ENCODE data around the gene CPLX1.

The CPLX1 gene

DNA sequence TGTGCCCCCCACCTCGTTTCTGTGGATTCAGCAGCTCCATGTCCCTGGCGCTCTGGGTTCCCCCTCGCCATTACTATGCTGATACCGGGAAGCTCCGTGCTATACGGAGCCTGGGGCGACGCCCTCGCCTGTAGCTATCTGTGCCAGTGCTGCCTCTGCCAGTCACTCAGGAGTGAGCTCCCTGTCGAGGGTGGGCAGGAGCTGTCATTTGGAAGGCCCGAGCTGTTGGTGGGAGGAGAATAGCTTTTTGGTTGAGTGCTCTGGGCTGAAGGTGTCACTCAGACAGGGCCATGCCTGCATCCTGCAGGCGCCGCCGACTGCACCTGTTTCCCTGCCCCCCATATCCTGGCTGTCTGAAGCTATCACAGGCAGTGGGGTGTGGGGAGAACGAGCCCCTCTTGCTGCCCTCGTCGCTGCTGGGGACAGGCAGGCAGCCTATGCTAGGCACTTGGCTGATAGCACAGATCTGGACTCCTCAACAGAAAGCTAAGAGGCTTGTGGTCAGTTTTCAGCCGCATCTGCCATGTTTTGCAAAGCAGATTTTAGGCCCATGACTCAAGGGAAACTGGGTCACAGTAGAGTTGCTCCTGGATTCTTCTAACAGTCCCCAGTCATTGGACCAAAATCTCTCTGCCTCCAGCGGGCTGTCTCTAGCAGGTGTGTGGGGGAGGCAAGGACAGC is 31.8 kb downstream of the CPLX1 start:
- ChIA-PET CTCF (no interaction called here), POLR2A (interaction anchor here (3.3 kb wide), 1 partner anchor 12 kb away, joined by 11 read pairs; no protein-coding TSS in a partner anchor)
- no peak for DNase-seq (ENCODE audit: extremely low spot score)
- TF ChIP-seq FOXM1 (IDR thresholded peaks at IDR 0.05; ENCODE audit: borderline replicate concordance) = no peak
- no peak for TF ChIP-seq NFRKB (IDR thresholded peaks at IDR 0.05)
- TF ChIP-seq ARNT (IDR thresholded peaks at IDR 0.05) = no peak
- no peak for TF ChIP-seq L3MBTL2 (conservative IDR thresholded peaks at IDR 0.05)
- TF ChIP-seq, protein P1, sequence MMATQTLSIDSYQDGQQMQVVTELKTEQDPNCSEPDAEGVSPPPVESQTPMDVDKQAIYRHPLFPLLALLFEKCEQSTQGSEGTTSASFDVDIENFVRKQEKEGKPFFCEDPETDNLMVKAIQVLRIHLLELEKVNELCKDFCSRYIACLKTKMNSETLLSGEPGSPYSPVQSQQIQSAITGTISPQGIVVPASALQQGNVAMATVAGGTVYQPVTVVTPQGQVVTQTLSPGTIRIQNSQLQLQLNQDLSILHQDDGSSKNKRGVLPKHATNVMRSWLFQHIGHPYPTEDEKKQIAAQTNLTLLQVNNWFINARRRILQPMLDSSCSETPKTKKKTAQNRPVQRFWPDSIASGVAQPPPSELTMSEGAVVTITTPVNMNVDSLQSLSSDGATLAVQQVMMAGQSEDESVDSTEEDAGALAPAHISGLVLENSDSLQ (IDR thresholded peaks at IDR 0.05) = no peak
- TF ChIP-seq FOXA1 (IDR thresholded peaks at IDR 0.05) = no peak
- no peak for TF ChIP-seq LEF1 (IDR thresholded peaks at IDR 0.05; ENCODE audit: borderline replicate concordance)
- TF ChIP-seq FOXK2 (IDR thresholded peaks at IDR 0.05) = no peak
- TF ChIP-seq HDGF (IDR thresholded peaks at IDR 0.05; ENCODE audit: borderline replicate concordance) = no peak
- no peak for TF ChIP-seq ELF4 (IDR thresholded peaks at IDR 0.05)
- TF ChIP-seq CTBP1 (IDR thresholded peaks at IDR 0.05; ENCODE audit: borderline replicate concordance) = no peak
- no peak for TF ChIP-seq SUZ12 (IDR thresholded peaks at IDR 0.05)

GRCh38 chr4:793093-793861 is 32.7 kb downstream of the CPLX1 start:
- TF ChIP-seq CTBP1 (IDR thresholded peaks at IDR 0.05; ENCODE audit: borderline replicate concordance) (no peak), HDGF (IDR thresholded peaks at IDR 0.05; ENCODE audit: borderline replicate concordance) (no peak), LEF1 (IDR thresholded peaks at IDR 0.05; ENCODE audit: borderline replicate concordance) (no peak), SP1 (IDR thresholded peaks at IDR 0.05) (no peak)
- no peak for DNase-seq (ENCODE audit: extremely low spot score)
- POLR2A ChIA-PET = interaction anchor here (3.3 kb wide), 1 partner anchor 11 kb away, joined by 11 read pairs; no protein-coding TSS in a partner anchor
- CTCF ChIA-PET = no interaction called here

- POLR2A ChIA-PET = interaction anchor here (3.3 kb wide), 1 partner anchor 10 kb away, joined by 11 read pairs; no protein-coding TSS in a partner anchor
- CTCF ChIA-PET = no interaction called here
- no peak for DNase-seq (ENCODE audit: extremely low spot score)
- TF ChIP-seq L3MBTL2 (conservative IDR thresholded peaks at IDR 0.05) = no peak
- TF ChIP-seq FOXM1 (IDR thresholded peaks at IDR 0.05; ENCODE audit: borderline replicate concordance) = no peak
- no peak for TF ChIP-seq SP1 (IDR thresholded peaks at IDR 0.05)
- TF ChIP-seq ELF4 (IDR thresholded peaks at IDR 0.05) = no peak
These were observed 33.3 kb downstream of the CPLX1 start for GRCh38 chr4:792626-793092.

- ChIA-PET CTCF (no interaction called here), POLR2A (interaction anchor here (0.5 kb wide), 1 partner anchor 120 kb away, joined by 3 read pairs; no protein-coding TSS in a partner anchor)
- no peak for DNase-seq (ENCODE audit: extremely low spot score)
- no peak for TF ChIP-seq HDGF (IDR thresholded peaks at IDR 0.05; ENCODE audit: borderline replicate concordance)
- TF ChIP-seq ZNF384 (IDR thresholded peaks at IDR 0.05) = no peak
- TF ChIP-seq L3MBTL2 (conservative IDR thresholded peaks at IDR 0.05) = no peak
- no peak for TF ChIP-seq FOXA1 (IDR thresholded peaks at IDR 0.05)
- no peak for TF ChIP-seq NFRKB (IDR thresholded peaks at IDR 0.05)
- TF ChIP-seq ELF4 (IDR thresholded peaks at IDR 0.05) = no peak
- TF ChIP-seq FOXK2 (IDR thresholded peaks at IDR 0.05) = no peak
- TF ChIP-seq CTBP1 (IDR thresholded peaks at IDR 0.05; ENCODE audit: borderline replicate concordance) = no peak
- TF ChIP-seq TARDBP (IDR thresholded peaks at IDR 0.05) = no peak
- TF ChIP-seq, protein P1 (IDR thresholded peaks at IDR 0.05) = no peak
- TF ChIP-seq SP1 (IDR thresholded peaks at IDR 0.05) = no peak
- no peak for TF ChIP-seq ARNT (IDR thresholded peaks at IDR 0.05)
- TF ChIP-seq LEF1 (IDR thresholded peaks at IDR 0.05; ENCODE audit: borderline replicate concordance) = no peak
- TF ChIP-seq SUZ12 (IDR thresholded peaks at IDR 0.05) = no peak
- TF ChIP-seq BHLHE40 (IDR thresholded peaks at IDR 0.05; ENCODE audit: borderline replicate concordance) = no peak
- no peak for TF ChIP-seq FOXM1 (IDR thresholded peaks at IDR 0.05; ENCODE audit: borderline replicate concordance)
These were observed 33.9 kb downstream of the CPLX1 start for GRCh38 chr4:791898-792625.

DNA sequence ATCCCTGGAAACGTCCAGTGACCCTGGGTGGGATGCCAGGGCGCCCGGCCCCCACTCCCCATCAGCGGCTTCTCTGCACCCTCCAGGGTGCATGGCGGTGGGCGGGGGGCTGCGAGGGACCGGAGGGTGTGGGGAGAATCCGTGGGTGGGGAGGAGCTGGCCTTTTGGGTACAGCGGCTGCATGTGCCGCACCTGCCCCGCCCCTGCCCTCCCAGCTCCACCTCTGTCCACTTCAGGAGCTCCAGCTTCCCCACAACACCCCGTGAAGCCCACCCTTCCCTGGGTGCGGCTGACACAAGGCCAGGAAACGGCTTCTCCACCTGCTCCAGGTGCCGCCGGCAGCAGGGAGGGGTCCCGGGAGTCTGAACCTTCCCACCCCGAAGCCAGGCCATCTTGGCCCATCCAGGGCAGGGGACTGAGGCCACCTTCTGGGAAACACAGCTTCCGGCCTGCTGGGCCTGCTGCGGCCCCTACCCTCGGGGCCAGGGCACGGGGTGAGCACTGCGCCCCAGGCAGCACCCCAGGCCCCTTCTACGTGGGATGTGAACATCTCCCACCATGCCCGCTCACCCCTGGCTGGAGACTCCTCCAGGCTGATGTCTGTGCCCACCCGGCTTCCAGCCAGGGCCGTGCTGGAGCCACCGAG is 34.6 kb downstream of the CPLX1 start:
- POLR2A ChIA-PET = interaction anchor here (0.5 kb wide), 1 partner anchor 120 kb away, joined by 3 read pairs; no protein-coding TSS in a partner anchor
- CTCF ChIA-PET = no interaction called here
- TF ChIP-seq BHLHE40 (IDR thresholded peaks at IDR 0.05; ENCODE audit: borderline replicate concordance) (no peak), FOXK2 (IDR thresholded peaks at IDR 0.05) (no peak), HDGF (IDR thresholded peaks at IDR 0.05; ENCODE audit: borderline replicate concordance) (no peak), FOXM1 (IDR thresholded peaks at IDR 0.05; ENCODE audit: borderline replicate concordance) (no peak), ZNF384 (IDR thresholded peaks at IDR 0.05) (no peak), SP1 (IDR thresholded peaks at IDR 0.05) (no peak), LEF1 (IDR thresholded peaks at IDR 0.05; ENCODE audit: borderline replicate concordance) (no peak), L3MBTL2 (conservative IDR thresholded peaks at IDR 0.05) (no peak), ELF4 (IDR thresholded peaks at IDR 0.05) (no peak), CTBP1 (IDR thresholded peaks at IDR 0.05; ENCODE audit: borderline replicate concordance) (no peak), FOXA1 (IDR thresholded peaks at IDR 0.05) (no peak), TARDBP (IDR thresholded peaks at IDR 0.05) (no peak), SUZ12 (IDR thresholded peaks at IDR 0.05) (no peak), NFRKB (IDR thresholded peaks at IDR 0.05) (no peak), ARNT (IDR thresholded peaks at IDR 0.05) (no peak)
- TF ChIP-seq, protein P1 (IDR thresholded peaks at IDR 0.05) = no peak
- no peak for DNase-seq (ENCODE audit: extremely low spot score)

All from HEK293T (cell line).